PC-3 (cell line): ENCODE results near the gene SYNE1. TPM values are rescaled to one million over a fixed set of nuclear protein-coding genes. Genes with fewer than 3 reads are reported as not detected.
A peak's percentile ranks its signal among the peaks of the same experiment; 100 is the strongest.

ENCODE experiments used
- ATAC-seq: fragments of 200-7000 bp; cut with Tn5 transposase; 2 replicates; pipeline ENCODE4 v1.9.1; 2020; ENCODE audit warnings: mild to moderate bottlenecking, moderate library complexity
- BruUV-seq: library from RNA; stranded (reverse); fragments of 400-500 nt; replicated peaks from 2 replicates; lab custom pipeline; 2021; lab: Mats Ljungman, UMichigan
- CTCF ChIA-PET: fragments of 300-600 bp; sonication (Branson Sonifier 250); formaldehyde crosslinking; loops from one replicate; lab custom pipeline; 2022; ENCODE audit warnings: antibody characterized with exemption; lab: Charles Lee
- POLR2A ChIA-PET: fragments of 300-600 bp; sonication (Branson Sonifier 250); formaldehyde crosslinking; loops from one replicate; lab custom pipeline; 2022; ENCODE audit warnings: antibody characterized with exemption; ENCODE audit not compliant: unreplicated experiment; lab: Charles Lee
- DNase-seq: peaks from one replicate; pipeline ENCODE4 v3.0.0-alpha.2; 2015
- H2AFZ ChIP-seq: fragments of 300-600 bp; sonication (generic); 2 replicates; pipeline ENCODE4 v1.6.0; 2016; ENCODE audit warnings: antibody characterized with exemption, low read length
- H3F3A ChIP-seq: fragments of 300-600 bp; sonication (generic); one replicate; pipeline ENCODE4 v1.6.0; 2017; ENCODE audit warnings: antibody characterized with exemption, low read length, control low read depth, mild to moderate bottlenecking; ENCODE audit not compliant: unreplicated experiment
- H3K27ac ChIP-seq: fragments of 300-600 bp; sonication (generic); 2 replicates; pipeline ENCODE4 v1.5.1; 2016; ENCODE audit warnings: mild to moderate bottlenecking, low read length
- H3K27me3 ChIP-seq: fragments of 300-600 bp; sonication (generic); 2 replicates; pipeline ENCODE4 v1.6.1; 2016; ENCODE audit warnings: low read length, mixed read lengths
- H3K36me3 ChIP-seq: fragments of 300-600 bp; sonication (generic); 2 replicates; pipeline ENCODE4 v1.6.1; 2016; ENCODE audit warnings: low read depth, mixed run types, low read length, mixed read lengths
- H3K4me1 ChIP-seq: fragments of 300-600 bp; sonication (generic); 2 replicates; pipeline ENCODE4 v1.5.1; 2016; ENCODE audit warnings: low read length; ENCODE audit not compliant: insufficient read depth
- H3K4me2 ChIP-seq: fragments of 300-600 bp; sonication (generic); 2 replicates; pipeline ENCODE4 v1.6.0; 2016; ENCODE audit warnings: low read length
- H3K4me3 ChIP-seq: fragments of 300-600 bp; sonication (generic); 2 replicates; pipeline ENCODE4 v1.5.1; 2016; ENCODE audit warnings: mild to moderate bottlenecking, low read length, mixed read lengths
- H3K79me2 ChIP-seq: fragments of 300-600 bp; sonication (generic); 2 replicates; pipeline ENCODE4 v1.6.1; 2017; ENCODE audit warnings: low read length, mixed read lengths
- H3K9ac ChIP-seq: fragments of 300-600 bp; sonication (generic); 2 replicates; pipeline ENCODE4 v1.6.0; 2016; ENCODE audit warnings: mild to moderate bottlenecking, low read length
- H3K9me2 ChIP-seq: fragments of 300-600 bp; sonication (generic); replicated peaks from 2 replicates; pipeline ENCODE4 v1.6.1; 2016; ENCODE audit warnings: mixed run types, low read length, mixed read lengths
- H3K9me3 ChIP-seq: fragments of 300-600 bp; sonication (generic); 2 replicates; pipeline ENCODE4 v1.6.1; 2016; ENCODE audit warnings: low read length, mixed read lengths
- H4K20me1 ChIP-seq: fragments of 300-600 bp; sonication (generic); 2 replicates; pipeline ENCODE4 v1.6.1; 2016; ENCODE audit warnings: low read length, mixed read lengths
- CTCF ChIP-seq: fragments of 300-600 bp; sonication (generic); conservative IDR thresholded peaks from 2 replicates; pipeline ENCODE4 v1.5.1; 2017; ENCODE audit warnings: antibody characterized with exemption, low read depth, mild to moderate bottlenecking, low read length
- EZH2 ChIP-seq: fragments of 300-600 bp; sonication (generic); IDR thresholded peaks from one replicate; pipeline ENCODE4 v1.6.1; 2017; ENCODE audit warnings: antibody characterized with exemption, mild to moderate bottlenecking, low read length; ENCODE audit not compliant: unreplicated experiment
- EZH2phosphoT487 ChIP-seq: fragments of 300-600 bp; sonication (generic); IDR thresholded peaks from 2 replicates; pipeline ENCODE4 v1.6.1; 2018; ENCODE audit warnings: mild to moderate bottlenecking, antibody characterized with exemption, low read length, borderline replicate concordance
- intact Hi-C: fragments of 100-400 bp; cut with micrococcal nuclease; formaldehyde crosslinking; loops from 2 replicates; pipeline ENCODE4 v1.9.0; 2023
- total RNA-seq: library from RNA; depleted of rRNA; stranded (reverse); fragments of >200 nt; gene quantifications from 2 replicates; pipeline ENCODE4 v1.2.3, GENCODE V29; 2014

SYNE1 gene
- total RNA-seq, 1 experiment from 2014 or later: 16.7 TPM

GRCh38 chr6:152094276-152094675 is 542.9 kb downstream of the SYNE1 start:
- POLR2A ChIA-PET: no interaction called here
- Histone ChIP-seq H3K4me2 (no peak overlapping the region), H3K27me3 (no peaks in the 10 kb centered on the region), H3K9me3 (no peaks in the 10 kb centered on the region), H3K4me1 (peaks cover 63% of the 10 kb centered on the region), H3K79me2 (no peaks in the 10 kb centered on the region), H3K27ac (no peak overlapping the region), H3F3A (no peaks in the 10 kb centered on the region), H3K9ac (no peak overlapping the region), H2AFZ (no peak overlapping the region), H3K36me3 (no peaks in the 10 kb centered on the region), H4K20me1 (no peaks in the 10 kb centered on the region), H3K4me3 (no peak overlapping the region), H3K9me2 (no peaks in the 10 kb centered on the region)
- BruUV-seq: no TSS peak
- TF ChIP-seq EZH2 (no peak), EZH2phosphoT487 (no peak), CTCF (no peak)
- no peak for DNase-seq
- CTCF ChIA-PET: no interaction called here
- intact Hi-C loops: no loop called here
- ATAC-seq: no peak

DNA sequence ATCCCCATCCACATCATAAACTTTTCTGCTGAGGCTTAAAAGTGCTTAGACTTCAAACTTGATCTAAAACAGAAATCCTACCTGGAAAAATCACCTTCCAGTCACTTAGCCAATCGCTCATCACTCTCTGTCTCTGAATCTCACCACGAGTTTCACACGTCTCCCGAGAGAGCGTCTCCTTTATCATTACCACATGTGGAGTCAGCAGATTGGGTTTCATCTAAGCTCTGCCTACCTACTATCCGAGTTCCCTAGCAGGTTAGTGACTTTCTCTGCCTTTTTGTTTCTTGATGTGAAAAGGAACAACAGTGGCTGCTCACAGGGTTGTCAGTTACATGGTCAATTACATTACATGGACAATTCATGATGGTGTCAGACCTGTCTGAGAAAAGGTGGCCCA is 543.5 kb downstream of the SYNE1 start:
- H3K27me3 ChIP-seq: no peaks in the 10 kb centered on the region
- intact Hi-C loops: no loop called here
- no peaks in the 10 kb centered on the region for H4K20me1 ChIP-seq
- H3F3A ChIP-seq: no peaks in the 10 kb centered on the region
- BruUV-seq: no TSS peak
- no peak for ATAC-seq
- no peaks in the 10 kb centered on the region for H3K79me2 ChIP-seq
- H3K36me3 ChIP-seq: no peaks in the 10 kb centered on the region
- no peak for DNase-seq
- no peaks in the 10 kb centered on the region for H3K9me3 ChIP-seq
- CTCF ChIA-PET: no interaction called here
- POLR2A ChIA-PET: no interaction called here
- peaks cover 63% of the 10 kb centered on the region for H3K4me1 ChIP-seq
- TF ChIP-seq EZH2phosphoT487: no peak
- no peak for TF ChIP-seq CTCF
- no peak for TF ChIP-seq EZH2
- no peak overlapping the region for H2AFZ ChIP-seq
- H3K4me2 ChIP-seq: no peak overlapping the region
- H3K4me3 ChIP-seq: no peak overlapping the region
- no peaks in the 10 kb centered on the region for H3K9me2 ChIP-seq
- H3K27ac ChIP-seq: no peak overlapping the region
- H3K9ac ChIP-seq: no peak overlapping the region

GRCh38 chr6:152091851-152092341 is 545.3 kb downstream of the SYNE1 start:
- no peaks in the 10 kb centered on the region for H3F3A ChIP-seq
- H2AFZ ChIP-seq: peak overlapping the region; percentile 36; the same call in 1 of the 2 replicates
- no peak overlapping the region for H3K9ac ChIP-seq
- no peak overlapping the region for H3K4me3 ChIP-seq
- no TSS peak for BruUV-seq
- ChIA-PET POLR2A (no interaction called here), CTCF (no interaction called here)
- ATAC-seq (peak; percentile 44), DNase-seq (peak; percentile 70)
- H3K79me2 ChIP-seq: no peaks in the 10 kb centered on the region
- H3K9me2 ChIP-seq: no peaks in the 10 kb centered on the region
- no peaks in the 10 kb centered on the region for H4K20me1 ChIP-seq
- H3K27ac ChIP-seq: peak overlapping the region; percentile 63
- TF ChIP-seq CTCF (no peak), EZH2 (no peak), EZH2phosphoT487 (no peak)
- intact Hi-C loops: no loop called here
- no peaks in the 10 kb centered on the region for H3K36me3 ChIP-seq
- H3K27me3 ChIP-seq: no peaks in the 10 kb centered on the region
- peaks cover 58% of the 10 kb centered on the region for H3K4me1 ChIP-seq
- peak overlapping the region; percentile 53 for H3K4me2 ChIP-seq
- H3K9me3 ChIP-seq: no peaks in the 10 kb centered on the region
